HG03175 (cell line): Measurements from ENCODE around the gene AATK.
"Not testable (repeated sequence)": the region's sequence is repeated elsewhere in the genome, so short reads cannot be mapped to it uniquely, and the experiment has no call there.

Experiments used
- ATAC-seq: cut with Tn5 transposase; IDR thresholded peaks from one replicate; pipeline ENCODE4 v1.9.1; 2021; ENCODE audit warnings: mild to moderate bottlenecking, moderate library complexity; ENCODE audit not compliant: unreplicated experiment

The AATK gene

GRCh38 chr17:81080019-81080418 lies 86.0 kb downstream of the AATK start:
- ATAC-seq = no peak

GRCh38 chr17:81078026-81078913 lies 87.8 kb downstream of the AATK start:
- ATAC-seq = not testable (repeated sequence)

- no peak for ATAC-seq
Observed at GRCh38 chr17:81076141-81076679, 89.8 kb downstream of the AATK start.

GRCh38 chr17:81075307-81075706 lies 90.7 kb downstream of the AATK start:
- ATAC-seq = no peak

- ATAC-seq = no peak
Observed at GRCh38 chr17:81074875-81075274, 91.1 kb downstream of the AATK start.

- ATAC-seq = no peak
Observed at GRCh38 chr17:81073967-81074839, 91.8 kb downstream of the AATK start.

- ATAC-seq = no peak
Observed at GRCh38 chr17:81071761-81072741, 94.0 kb downstream of the AATK start.

GRCh38 chr17:81070541-81071246 lies 95.3 kb downstream of the AATK start:
- no peak for ATAC-seq

GRCh38 chr17:81069135-81069645 lies 96.8 kb downstream of the AATK start:
- no peak for ATAC-seq

- ATAC-seq = no peak
Observed at GRCh38 chr17:81068411-81069134, 97.4 kb downstream of the AATK start.

- ATAC-seq = no peak
Observed at GRCh38 chr17:81067391-81067811, 98.6 kb downstream of the AATK start.
